HG03280 (cell line): ENCODE results near the gene COLEC11.
A peak's percentile ranks its signal among the peaks of the same experiment; 100 is the strongest.
"Not testable (repeated sequence)": the region's sequence is repeated elsewhere in the genome, so short reads cannot be mapped to it uniquely, and the experiment has no call there.

Source experiments
- ATAC-seq: cut with Tn5 transposase; IDR thresholded peaks from one replicate; pipeline ENCODE4 v1.9.1; 2021; ENCODE audit warnings: mild to moderate bottlenecking, moderate library complexity; ENCODE audit not compliant: unreplicated experiment

COLEC11 gene

DNA sequence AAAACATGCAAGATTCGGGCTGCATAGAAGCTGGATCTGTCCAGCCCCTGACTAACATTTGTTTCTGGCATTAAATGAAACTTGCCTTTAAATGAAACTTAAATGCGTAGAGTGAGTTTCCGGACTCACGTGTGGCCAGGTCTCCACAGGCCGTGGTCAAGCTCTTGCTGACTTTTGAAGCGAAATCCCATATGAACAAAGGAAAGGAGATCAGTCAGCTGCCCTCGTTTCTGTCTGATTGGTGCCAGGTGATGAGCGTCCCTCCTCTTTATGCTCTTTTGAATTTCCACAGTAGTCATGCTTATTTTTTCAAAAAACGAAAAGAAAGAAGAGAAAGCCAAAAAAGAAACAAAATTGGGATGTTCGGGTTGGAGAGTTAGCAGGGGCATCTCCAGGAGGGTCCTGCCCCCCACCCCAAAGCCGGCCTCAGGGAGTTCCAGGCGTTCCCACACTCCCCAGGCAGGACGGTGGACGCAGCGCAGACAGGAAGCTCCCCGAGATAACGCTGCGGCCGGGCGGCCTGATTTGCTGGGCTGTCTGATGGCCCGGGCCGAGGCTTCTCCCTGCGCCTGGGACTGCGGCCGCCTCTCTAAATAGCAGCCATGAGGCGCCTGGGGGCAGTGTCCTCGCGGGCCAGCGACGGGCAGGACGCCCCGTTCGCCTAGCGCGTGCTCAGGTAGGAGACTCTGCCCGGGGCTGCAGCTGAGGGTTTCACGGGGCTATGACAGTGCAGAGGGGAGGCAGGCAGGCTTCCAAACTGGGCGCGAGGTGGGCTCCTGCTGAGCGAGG is at the start of gene COLEC11:
Gene COLEC11, plus strand, starts transcription at position 620 of the 789 bp plus-strand sequence. CDS start 9,229 bp downstream, outside the sequence.
- ATAC-seq = no peak

DNA sequence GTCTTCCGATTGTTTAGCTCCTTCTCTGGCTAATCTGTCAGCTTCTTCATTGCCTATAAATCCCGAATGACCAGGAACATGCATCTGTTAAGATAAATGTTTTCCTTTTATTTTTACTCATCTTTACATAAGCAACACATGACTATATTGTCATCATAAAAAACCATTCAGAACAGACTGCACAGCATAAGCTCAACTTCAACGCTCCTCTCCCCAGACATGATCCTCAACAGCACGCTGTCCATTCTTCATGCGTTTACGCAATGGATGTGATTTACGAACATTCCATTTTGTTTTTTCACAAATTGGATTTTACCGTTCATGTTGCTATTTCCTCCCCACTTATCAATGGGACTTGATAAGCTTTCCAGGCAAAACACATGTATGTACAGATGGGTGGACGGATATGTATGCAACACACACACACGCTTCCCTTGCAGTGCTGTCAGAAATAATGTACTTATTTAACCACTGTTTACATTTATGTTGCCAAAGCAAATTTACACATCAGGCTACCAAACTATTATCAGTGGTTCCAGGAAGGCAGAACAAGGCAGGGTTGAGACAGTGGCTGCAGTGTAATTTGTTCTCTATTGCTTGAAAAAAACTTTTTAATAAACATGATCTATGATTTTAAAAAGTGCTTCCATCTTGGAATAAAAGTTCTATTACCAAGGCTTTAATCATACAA is 49.0 kb upstream of the COLEC11 start:
- no peak for ATAC-seq

DNA sequence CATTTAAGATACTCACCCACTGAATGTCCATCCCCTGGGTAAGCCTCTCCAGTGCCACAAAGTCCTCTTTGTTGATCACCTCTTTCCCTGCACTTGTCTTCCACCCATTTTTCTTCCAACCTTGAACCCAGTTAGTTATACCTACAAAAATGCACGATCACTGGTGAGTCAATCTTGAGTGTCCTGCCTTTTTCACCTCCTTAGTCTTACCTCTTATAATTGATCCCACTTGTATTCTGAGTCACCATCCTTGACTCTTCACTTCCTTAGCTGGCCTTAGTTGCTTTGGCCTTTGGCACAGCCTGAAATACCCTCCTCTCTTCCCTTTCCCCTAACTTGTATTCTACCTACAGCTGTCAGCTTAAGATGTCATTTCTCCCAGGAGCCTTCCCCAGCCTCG is 47.0 kb upstream of the COLEC11 start:
- ATAC-seq = no peak

DNA sequence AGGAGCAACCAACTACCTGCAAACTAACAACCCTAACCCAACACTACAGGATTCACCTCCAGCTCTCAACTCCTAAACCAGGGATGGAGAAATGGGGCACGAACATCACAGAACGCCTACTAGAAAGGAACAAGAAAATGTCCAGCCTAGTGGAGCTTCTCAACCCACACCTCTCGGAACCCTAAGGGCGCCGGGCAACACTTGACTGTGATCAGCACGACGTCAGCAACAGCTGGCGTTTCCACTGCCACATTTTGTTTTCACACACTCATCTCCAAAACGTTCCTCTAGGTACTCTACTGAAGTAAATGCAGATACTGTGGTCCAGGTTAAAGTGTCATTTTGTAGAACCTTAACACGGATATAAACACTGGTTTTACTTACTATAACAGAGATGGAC is 41.0 kb upstream of the COLEC11 start:
- ATAC-seq = no peak

DNA sequence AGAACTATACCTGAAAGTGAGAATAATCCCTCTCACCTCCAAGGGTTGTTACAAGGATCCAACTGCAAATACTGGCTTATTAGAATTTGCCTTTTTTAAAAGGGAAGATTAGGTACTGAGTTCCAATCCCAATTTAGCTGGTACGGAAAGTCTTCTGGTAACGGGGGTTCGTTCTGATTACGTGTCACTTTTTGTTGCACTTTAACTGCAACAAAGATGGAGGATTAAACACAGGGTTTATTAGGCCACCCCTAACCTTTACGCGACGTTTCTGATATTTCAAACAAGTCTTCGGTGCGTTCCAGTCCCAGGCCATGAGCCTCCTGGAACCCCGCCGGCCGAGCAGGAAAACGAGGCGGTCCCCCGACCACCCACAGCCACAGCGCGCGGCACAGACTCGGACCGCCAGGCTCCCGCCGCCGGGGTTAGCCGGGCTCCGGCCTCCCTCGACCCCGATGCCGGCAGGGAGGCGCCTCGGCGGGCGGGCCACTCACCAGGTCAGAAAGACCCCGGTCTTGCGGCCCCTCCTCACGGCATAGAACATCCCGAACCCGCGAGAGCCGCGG is 37.2 kb upstream of the COLEC11 start:
- ATAC-seq = peak; percentile 27

DNA sequence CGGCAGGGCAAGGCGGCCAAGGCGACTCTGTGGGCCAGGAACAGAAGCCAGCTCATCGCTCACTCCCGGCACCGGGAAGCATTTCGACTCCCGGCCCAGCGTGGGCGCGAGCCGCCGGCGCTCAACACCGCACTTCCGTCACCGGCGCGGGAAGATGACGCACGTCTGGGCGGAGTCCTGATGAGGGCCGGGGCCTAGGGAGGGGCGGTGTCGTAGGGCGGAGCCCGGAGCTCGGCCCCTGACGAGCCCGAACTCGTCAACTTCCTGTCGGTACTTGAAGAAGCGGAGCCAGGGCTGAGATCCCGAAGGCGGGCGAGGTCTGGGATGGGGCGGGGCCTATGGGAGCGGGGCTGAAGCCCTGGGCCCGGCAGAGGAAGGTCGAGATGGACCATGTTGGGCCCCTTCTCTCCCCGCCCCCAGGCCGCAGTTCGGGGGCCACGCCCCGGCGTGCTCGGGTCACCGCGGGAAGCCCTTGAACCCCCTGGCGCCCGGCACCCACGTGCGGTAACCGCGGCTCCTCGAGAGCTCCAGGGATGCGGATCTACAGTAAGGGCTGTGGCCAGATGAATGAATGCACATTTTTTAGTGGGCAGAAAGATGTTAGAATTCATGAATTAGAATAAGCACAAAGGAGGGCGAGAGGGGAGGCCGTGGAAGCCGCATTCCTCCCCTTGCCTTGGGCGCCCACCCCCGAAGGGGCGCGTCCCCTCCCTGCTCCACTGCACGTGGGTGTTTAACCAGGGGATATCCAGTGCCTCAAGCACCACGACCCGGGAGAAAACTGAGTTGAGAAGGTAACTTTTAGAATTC is 36.5 kb upstream of the COLEC11 start, which contains the start of gene RNASEH1:
Gene RNASEH1, minus strand, starts transcription at position 129 of the 810 bp plus-strand sequence. Its CDS starts 73 bp downstream, at position 56.
- ATAC-seq = peak; percentile 97

DNA sequence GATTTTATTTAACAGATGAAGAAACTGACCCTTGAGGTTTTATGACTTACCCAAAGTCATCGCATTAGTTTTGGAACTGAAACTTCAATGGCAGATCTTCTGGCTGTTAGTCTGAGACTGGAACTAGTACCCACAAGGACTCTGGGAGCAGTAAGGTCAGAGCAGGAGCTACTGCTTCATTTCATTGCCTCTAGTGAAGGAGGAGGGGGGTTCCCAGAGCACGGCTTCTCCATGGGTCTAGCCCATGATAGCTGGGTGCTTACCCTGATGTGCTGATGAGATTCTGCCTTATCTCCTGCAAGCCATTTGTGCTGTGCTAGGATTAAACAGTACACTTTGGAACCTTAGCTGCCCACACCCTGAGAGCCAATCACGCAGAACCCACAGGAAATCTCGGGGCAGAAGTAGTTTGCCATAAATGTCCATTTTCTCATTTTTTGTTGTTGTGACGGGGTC is 31.4 kb upstream of the COLEC11 start:
- peak; percentile 33 for ATAC-seq

DNA sequence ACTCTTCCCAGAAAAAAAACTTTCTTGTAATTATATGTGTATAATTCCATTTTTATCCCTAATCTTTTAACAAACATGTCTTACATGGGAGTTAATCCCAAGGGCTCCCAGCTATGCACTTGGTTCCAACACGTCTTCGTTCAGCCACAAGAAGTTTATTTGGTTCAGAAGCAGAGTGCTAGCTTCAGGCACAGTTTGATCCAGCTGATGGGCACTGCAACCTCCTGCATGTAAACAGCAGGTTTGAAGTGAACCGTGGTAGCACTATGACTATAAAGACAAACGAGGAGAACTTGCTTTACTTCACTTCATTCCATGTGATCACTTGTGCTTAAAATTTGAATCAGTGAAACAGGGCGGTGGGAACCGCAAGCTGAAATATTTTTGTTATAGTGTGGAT is 29.8 kb upstream of the COLEC11 start:
- ATAC-seq = no peak

DNA sequence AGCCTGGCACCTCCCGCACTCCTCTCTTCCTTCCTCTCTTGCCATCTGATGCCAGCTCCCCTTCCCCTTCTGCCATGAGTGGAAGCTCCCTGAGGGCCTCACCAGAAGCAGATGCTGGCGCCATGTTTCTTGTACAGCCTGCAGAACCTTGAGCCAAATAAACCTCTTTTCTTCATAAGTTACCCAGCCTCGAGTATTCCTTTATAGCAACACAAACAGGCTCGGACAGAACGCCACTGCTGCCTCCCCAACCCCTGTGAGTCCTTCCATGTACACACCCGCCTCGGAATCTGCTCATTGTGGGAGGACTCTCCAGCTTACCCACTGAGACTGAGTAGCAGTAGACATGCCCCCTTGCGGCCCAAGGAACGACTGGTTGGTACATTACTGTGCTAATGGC is 28.1 kb upstream of the COLEC11 start:
- no peak for ATAC-seq

DNA sequence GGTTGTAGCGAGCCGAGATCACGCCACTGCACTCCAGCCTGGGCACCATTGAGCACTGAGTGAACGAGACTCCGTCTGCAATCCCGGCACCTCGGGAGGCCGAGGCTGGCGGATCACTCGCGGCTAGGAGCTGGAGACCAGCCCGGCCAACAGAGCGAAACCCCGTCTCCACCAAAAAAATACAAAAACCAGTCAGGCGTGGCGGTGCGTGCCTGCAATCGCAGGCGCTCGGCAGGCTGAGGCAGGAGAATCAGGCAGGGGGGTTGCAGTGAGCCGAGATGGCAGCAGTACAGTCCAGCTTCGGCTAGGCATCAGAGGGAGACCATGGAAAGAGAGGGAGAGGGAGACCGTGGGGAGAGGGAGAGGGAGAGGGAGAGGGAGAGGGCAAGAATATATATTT is 25.3 kb upstream of the COLEC11 start:
- not testable (repeated sequence) for ATAC-seq

DNA sequence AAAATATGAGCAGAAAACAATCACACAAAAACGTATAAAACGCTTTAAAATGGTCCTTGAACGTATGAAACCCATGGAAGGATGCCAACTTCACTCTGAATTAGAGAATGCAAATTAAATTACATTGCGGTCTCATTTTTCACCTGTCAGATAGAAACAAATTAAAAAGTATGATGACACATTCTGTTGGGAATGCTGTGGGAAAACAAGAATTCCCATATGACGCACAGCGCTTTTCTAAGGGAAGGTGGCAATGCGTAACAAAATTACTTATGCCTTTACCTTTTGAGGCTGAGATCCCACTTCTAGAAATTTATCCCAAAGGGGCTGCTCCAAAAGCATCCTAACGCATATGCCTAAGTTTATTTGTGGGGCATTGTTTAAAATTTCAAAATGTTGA is 23.6 kb upstream of the COLEC11 start:
- ATAC-seq = no peak

DNA sequence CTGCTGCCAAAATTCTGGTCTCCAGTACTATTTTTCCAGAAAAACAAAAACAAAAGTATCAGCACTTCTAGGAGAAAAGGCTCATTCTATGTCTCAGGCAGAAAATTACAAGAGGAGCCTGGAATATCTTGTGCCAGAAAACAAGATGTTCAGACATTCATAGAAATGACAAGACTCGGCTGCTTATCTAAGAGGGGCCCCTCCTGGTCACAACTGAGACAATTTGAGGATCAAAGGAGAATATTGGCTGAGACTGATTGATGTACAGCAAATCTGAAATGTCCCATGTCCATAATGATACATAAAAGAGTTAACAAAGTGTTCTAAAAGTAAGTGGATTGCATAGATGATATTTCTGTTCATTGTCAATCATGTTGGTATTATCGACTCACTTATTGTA is 22.3 kb upstream of the COLEC11 start:
- no peak for ATAC-seq

DNA sequence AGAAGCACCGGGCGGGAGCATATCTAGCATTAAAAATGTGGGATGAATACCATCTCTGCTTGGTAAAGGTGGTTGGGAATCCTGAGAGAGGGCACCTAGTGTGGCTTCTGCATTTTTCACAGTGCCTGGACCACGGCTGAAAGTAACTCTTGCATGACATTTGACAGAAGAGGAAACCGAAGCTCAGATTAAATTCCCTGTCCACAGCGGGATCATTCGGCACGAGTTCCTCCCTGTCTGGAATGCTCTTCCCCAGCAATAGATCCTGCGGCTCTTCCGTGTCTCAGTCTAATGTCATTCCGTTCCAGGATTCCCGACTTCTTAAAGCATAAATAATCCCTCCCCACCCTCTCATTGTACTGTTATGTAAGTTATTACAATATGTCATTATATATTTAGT is 20.8 kb upstream of the COLEC11 start:
- ATAC-seq = no peak

DNA sequence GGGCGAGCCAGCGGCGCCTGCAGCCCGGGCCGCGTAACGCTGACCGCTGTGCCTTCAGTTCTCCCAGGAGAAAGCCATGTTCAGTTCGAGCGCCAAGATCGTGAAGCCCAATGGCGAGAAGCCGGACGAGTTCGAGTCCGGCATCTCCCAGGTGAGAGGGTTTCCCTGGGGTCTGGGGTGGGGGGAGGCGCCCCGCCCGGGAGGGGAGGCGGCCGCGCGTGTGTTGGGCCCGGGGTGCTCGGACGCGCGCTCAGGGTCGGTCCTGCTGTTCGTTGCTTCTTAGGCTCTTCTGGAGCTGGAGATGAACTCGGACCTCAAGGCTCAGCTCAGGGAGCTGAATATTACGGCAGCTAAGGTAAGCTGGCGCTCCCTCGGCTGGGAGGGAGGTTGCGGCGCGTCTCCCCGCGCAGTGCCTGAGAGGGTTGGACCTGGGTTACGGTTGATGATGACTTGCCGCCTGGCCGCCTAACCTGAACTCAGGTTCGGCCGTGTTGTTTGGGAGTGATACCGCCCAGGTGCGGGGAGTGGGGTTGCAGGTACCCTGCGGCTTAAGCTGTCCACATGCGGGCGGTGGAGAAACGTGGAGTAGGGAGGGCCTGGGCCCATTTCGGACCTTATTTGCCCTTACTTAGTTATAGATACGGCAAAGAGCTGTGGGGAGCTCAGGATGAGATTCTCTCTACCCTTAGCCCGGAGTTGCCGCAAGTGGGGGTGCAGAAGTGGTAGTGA is 19.2 kb upstream of the COLEC11 start:
- peak; percentile 31 for ATAC-seq

DNA sequence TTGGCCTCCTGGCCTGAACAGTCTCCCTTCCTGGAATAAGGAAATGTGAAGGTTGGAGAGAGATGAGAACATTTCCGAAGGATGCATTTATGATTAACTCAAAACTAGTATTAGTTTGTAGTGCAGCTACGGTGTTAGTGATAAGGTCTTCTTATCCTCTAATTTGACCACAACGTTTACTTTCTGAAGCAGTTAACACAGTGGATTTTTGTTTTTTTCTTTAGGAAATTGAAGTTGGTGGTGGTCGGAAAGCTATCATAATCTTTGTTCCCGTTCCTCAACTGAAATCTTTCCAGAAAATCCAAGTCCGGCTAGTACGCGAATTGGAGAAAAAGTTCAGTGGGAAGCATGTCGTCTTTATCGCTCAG is 18.7 kb upstream of the COLEC11 start:
- ATAC-seq = not testable (repeated sequence)

DNA sequence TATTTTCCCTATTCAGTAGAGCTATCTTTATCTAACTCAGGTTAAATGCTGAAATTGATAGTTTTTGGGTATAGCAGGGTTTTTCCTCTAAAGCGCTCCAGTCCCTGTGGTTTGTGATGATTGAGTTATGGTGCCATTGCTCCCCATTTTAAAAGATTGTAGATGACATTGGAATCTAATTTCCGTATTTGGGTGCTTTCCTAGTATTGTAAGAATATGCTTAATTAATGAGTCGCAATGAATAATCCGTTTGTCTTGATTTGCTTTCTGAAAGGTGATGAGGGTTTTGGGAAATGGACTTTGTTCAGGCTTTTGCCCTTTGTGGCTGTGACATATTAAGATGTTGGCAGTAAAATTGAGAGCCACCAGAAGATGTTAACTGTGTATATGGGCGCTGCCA is 15.9 kb upstream of the COLEC11 start:
- no peak for ATAC-seq

DNA sequence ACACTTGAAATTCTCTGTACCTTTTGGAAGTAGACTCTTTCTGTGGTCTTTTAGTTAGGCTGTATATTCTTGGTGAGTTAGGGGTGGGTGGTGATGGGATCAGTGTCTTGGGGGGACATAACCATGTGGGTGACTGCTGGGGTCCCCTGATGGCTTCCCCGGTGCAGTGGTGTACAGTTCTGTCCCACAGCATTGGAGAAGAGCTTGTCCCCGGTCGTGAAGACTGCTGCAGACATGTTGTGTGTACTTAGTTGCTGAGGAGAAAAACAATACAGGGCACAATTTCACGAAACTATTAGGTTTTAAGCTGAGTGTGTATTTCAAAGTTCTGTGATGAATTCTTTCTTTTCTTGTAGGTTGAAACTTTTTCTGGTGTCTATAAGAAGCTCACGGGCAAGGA is 14.5 kb upstream of the COLEC11 start:
- no peak for ATAC-seq

DNA sequence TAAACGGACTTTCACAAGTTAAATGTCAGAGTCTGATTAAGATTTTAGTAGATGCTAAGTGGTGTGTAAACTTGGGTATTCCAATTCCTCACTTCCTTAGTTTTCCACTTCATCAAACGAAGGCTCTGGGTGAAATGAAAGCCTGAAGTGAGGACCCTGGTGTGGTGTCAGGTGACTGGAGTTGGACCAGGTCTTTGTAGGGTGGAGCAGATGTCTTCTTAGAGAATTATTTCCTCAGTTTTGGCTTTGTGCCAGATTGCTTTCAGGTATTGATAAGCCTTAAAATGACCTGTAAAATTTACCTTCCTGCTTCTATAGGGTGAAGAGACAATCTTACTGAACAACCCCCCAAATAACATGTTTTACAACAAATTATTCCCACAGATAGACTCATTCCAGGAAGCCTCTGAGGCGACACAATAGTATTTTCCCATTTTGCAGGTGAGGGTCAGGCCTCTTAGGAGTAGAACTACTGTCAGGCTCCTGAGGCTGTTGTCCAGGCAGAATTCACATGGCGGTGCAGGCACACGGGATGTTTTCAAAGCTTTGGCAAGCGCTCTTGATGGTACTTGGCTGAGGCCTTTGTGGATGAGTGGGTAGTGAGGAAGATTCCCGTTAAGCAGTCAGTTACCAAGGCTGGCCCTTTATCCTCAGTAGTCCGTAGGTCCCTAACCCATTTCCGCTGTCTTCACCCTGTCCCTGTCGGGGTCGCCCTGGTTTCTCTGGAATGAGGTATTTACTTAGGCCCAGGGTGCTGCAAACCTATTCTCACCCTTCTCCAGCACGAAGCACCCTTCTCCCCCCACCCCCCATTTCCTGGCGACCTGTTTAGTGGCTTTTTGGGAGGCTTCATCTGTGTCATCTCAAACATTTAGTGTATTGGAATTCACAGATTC is 13.3 kb upstream of the COLEC11 start:
- ATAC-seq = no peak

DNA sequence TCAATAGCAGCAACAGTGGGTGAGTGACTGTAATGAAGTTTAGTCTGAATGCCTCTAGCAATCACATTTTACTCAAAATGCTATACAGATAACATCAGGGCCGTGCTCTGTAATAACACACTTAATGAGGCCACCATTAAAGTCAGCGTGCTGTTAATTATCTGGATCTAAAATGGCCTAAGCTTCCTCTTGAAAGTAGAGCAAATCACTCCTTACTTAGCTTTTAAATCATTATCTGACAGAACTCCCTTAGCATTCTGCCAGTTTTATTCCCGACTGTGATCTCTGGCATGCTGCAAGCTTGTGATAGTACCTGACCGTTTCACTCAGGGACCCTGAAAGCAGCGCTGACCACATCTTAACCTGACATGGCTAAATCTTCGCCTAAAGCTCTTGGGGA is 10.8 kb upstream of the COLEC11 start:
- no peak for ATAC-seq
